DOHH2 (cell line): ENCODE measurements around the gene GNA14.

Experiments
- H3F3A ChIP-seq: fragments of 200-600 bp; sonication (generic), shearing (Covaris generic); 2 replicates; pipeline ENCODE4 v1.6.0; 2016; ENCODE audit warnings: antibody characterized with exemption, mild to moderate bottlenecking; ENCODE audit not compliant: control insufficient read depth, insufficient read depth
- H3K27ac ChIP-seq: fragments of 200-600 bp; sonication (generic); 2 replicates; pipeline ENCODE4 v1.5.1; 2014; ENCODE audit warnings: low read depth, mild to moderate bottlenecking, low read length, moderate library complexity
- H3K27me3 ChIP-seq: fragments of 200-600 bp; sonication (generic); 2 replicates; pipeline ENCODE4 v1.6.1; 2014; ENCODE audit warnings: mild to moderate bottlenecking, low read length, mixed read lengths; ENCODE audit not compliant: control insufficient read depth
- H3K36me3 ChIP-seq: fragments of 200-600 bp; sonication (generic); 2 replicates; pipeline ENCODE4 v1.6.1; 2014; ENCODE audit warnings: mild to moderate bottlenecking, low read length, moderate library complexity, mixed read lengths; ENCODE audit not compliant: control insufficient read depth
- H3K4me1 ChIP-seq: fragments of 200-600 bp; sonication (generic); 2 replicates; pipeline ENCODE4 v1.6.1; 2014; ENCODE audit warnings: mild to moderate bottlenecking, low read length, mixed read lengths; ENCODE audit not compliant: control insufficient read depth
- H3K4me2 ChIP-seq: fragments of 200-600 bp; sonication (generic); 2 replicates; pipeline ENCODE4 v1.6.0; 2014; ENCODE audit warnings: mild to moderate bottlenecking, low read length, moderate library complexity
- H3K4me3 ChIP-seq: fragments of 200-600 bp; sonication (generic); 2 replicates; pipeline ENCODE4 v1.5.1; 2014; ENCODE audit warnings: mild to moderate bottlenecking, low read length, mixed read lengths
- H3K79me2 ChIP-seq: fragments of 200-600 bp; sonication (generic); 2 replicates; pipeline ENCODE4 v1.6.1; 2014; ENCODE audit warnings: mild to moderate bottlenecking, low read length, mixed read lengths; ENCODE audit not compliant: control insufficient read depth
- H3K9me2 ChIP-seq: fragments of 200-600 bp; sonication (generic); replicated peaks from 2 replicates; pipeline ENCODE4 v1.6.1; 2014; ENCODE audit warnings: mild to moderate bottlenecking, low read length, mixed read lengths; ENCODE audit not compliant: control insufficient read depth
- H3K9me3 ChIP-seq: fragments of 200-600 bp; sonication (generic); 2 replicates; pipeline ENCODE4 v1.6.1; 2014; ENCODE audit warnings: antibody characterized with exemption, low read length, mixed read lengths; ENCODE audit not compliant: control insufficient read depth, insufficient read depth
- H4K20me1 ChIP-seq: fragments of 200-600 bp; sonication (generic); 2 replicates; pipeline ENCODE4 v1.6.0; 2014; ENCODE audit warnings: low read depth, mild to moderate bottlenecking, antibody characterized with exemption, low read length, moderate library complexity; ENCODE audit not compliant: control insufficient read depth, insufficient read depth
- CTCF ChIP-seq: fragments of 200-600 bp; sonication (generic); IDR thresholded peaks from one replicate; pipeline ENCODE4 v1.5.1; 2014; ENCODE audit warnings: antibody characterized with exemption, mild to moderate bottlenecking, low read depth, low read length; ENCODE audit not compliant: poor library complexity, severe bottlenecking
- EZH2phosphoT487 ChIP-seq: fragments of 200-600 bp; sonication (generic); IDR thresholded peaks from 2 replicates; pipeline ENCODE4 v1.6.1; 2017; ENCODE audit warnings: borderline replicate concordance, mild to moderate bottlenecking, antibody characterized with exemption, low read length, moderate library complexity, mixed read lengths

GNA14 gene

GRCh38 chr9:77531400-77531799 lies 116.7 kb downstream of the GNA14 start:
- no peaks in the 10 kb centered on the region for H3K36me3 ChIP-seq
- H4K20me1 ChIP-seq = no peaks in the 10 kb centered on the region
- H3K4me2 ChIP-seq = no peak overlapping the region
- no peaks in the 10 kb centered on the region for H3K27me3 ChIP-seq
- TF ChIP-seq CTCF = no peak
- no peak for TF ChIP-seq EZH2phosphoT487
- no peaks in the 10 kb centered on the region for H3K4me1 ChIP-seq
- no peaks in the 10 kb centered on the region for H3F3A ChIP-seq
- H3K9me3 ChIP-seq = no peaks in the 10 kb centered on the region
- no peak overlapping the region for H3K4me3 ChIP-seq
- H3K27ac ChIP-seq = no peak overlapping the region
- no peaks in the 10 kb centered on the region for H3K79me2 ChIP-seq
- H3K9me2 ChIP-seq = no peaks in the 10 kb centered on the region

- no peak for TF ChIP-seq CTCF
- TF ChIP-seq EZH2phosphoT487 = no peak
Measured at GRCh38 chr9:77523891-77524290, 124.2 kb downstream of the GNA14 start.

GRCh38 chr9:77521091-77521490 lies 127.0 kb downstream of the GNA14 start:
- Histone ChIP-seq H3K27ac (no peak overlapping the region), H4K20me1 (no peaks in the 10 kb centered on the region), H3K79me2 (no peaks in the 10 kb centered on the region), H3F3A (no peaks in the 10 kb centered on the region), H3K9me3 (no peaks in the 10 kb centered on the region), H3K4me2 (no peak overlapping the region), H3K4me3 (no peak overlapping the region), H3K4me1 (no peaks in the 10 kb centered on the region), H3K36me3 (no peaks in the 10 kb centered on the region), H3K9me2 (no peaks in the 10 kb centered on the region), H3K27me3 (no peaks in the 10 kb centered on the region)
- no peak for TF ChIP-seq CTCF
- no peak for TF ChIP-seq EZH2phosphoT487

More at GRCh38 chr9:77523891-77524290, 124.2 kb downstream of the GNA14 start:
- Histone ChIP-seq H3K36me3 (no peaks in the 10 kb centered on the region), H3F3A (no peaks in the 10 kb centered on the region), H3K27me3 (no peaks in the 10 kb centered on the region), H3K27ac (no peak overlapping the region), H3K4me2 (no peak overlapping the region), H3K9me2 (no peaks in the 10 kb centered on the region), H3K4me3 (no peak overlapping the region), H4K20me1 (no peaks in the 10 kb centered on the region), H3K4me1 (no peaks in the 10 kb centered on the region), H3K9me3 (no peaks in the 10 kb centered on the region), H3K79me2 (no peaks in the 10 kb centered on the region)

GRCh38 chr9:77518688-77519087 lies 129.4 kb downstream of the GNA14 start:
- no peak overlapping the region for H3K27ac ChIP-seq
- no peak overlapping the region for H3K4me3 ChIP-seq
- H3K79me2 ChIP-seq = no peaks in the 10 kb centered on the region
- no peaks in the 10 kb centered on the region for H3K36me3 ChIP-seq
- H3K9me2 ChIP-seq = no peaks in the 10 kb centered on the region
- H3F3A ChIP-seq = no peaks in the 10 kb centered on the region
- no peak overlapping the region for H3K4me2 ChIP-seq
- TF ChIP-seq EZH2phosphoT487 = no peak
- H3K9me3 ChIP-seq = no peaks in the 10 kb centered on the region
- no peaks in the 10 kb centered on the region for H3K4me1 ChIP-seq
- no peaks in the 10 kb centered on the region; the same call in 1 of the 2 replicates for H3K27me3 ChIP-seq
- H4K20me1 ChIP-seq = no peaks in the 10 kb centered on the region
